Transverse colon (tissue), 4 donors: ENCODE measurements around the gene ACKR4. TPM values are rescaled to one million over a fixed set of nuclear protein-coding genes. Genes with fewer than 3 reads are reported as not detected.

Experiments
- DNase-seq: peaks from one replicate; pipeline ENCODE4 v3.0.0-alpha.2; 2019
- H3K27ac ChIP-seq, 4 donors: fragments of 200-600 bp; sonication (generic); 2 replicates each; pipeline ENCODE4 v1.5.1; 2016 to 2018; ENCODE audit warnings: inconsistent platforms in 4 of 4
- H3K27me3 ChIP-seq: fragments of 200-600 bp; sonication (generic); 2 replicates; pipeline ENCODE4 v1.5.1; 2017; ENCODE audit warnings: inconsistent platforms
- H3K36me3 ChIP-seq, 4 donors: fragments of 200-600 bp; sonication (generic); 2 replicates each; pipeline ENCODE4 v1.5.1; 2017 to 2019; ENCODE audit warnings: inconsistent platforms in 4 of 4
- H3K4me1 ChIP-seq, 4 donors: fragments of 200-600 bp; sonication (generic); 2 replicates each; pipeline ENCODE4 v1.5.1; 2017 to 2020; ENCODE audit warnings: inconsistent platforms in 4 of 4
- H3K4me3 ChIP-seq, 4 donors: fragments of 200-600 bp; sonication (generic); 1 replicate in 1 of 4; 2 replicates in 3 of 4; pipeline versions ENCODE4 v1.5.1 to v1.6.1; 2017 to 2019; ENCODE audit warnings: inconsistent platforms in 4 of 4
- H3K9me3 ChIP-seq, 2 donors: fragments of 200-600 bp; sonication (generic); 2 replicates each; pipeline ENCODE4 v1.5.1; 2017 to 2019; ENCODE audit warnings: inconsistent platforms in 2 of 2
- EP300 ChIP-seq: sonication (generic); formaldehyde crosslinking; IDR thresholded peaks from one replicate; pipeline ENCODE4 v1.6.1; 2017; ENCODE audit warnings: antibody characterized with exemption, low read depth
- POLR2A ChIP-seq: fragments of 450-650 bp; IDR thresholded peaks from one replicate; pipeline ENCODE4 v1.6.1; 2016; ENCODE audit warnings: antibody characterized with exemption, mild to moderate bottlenecking, moderate library complexity
- POLR2AphosphoS5 ChIP-seq, 3 donors: sonication (generic); formaldehyde crosslinking; IDR thresholded peaks; one replicate each; pipeline ENCODE4 v1.6.1; 2016; ENCODE audit warnings: antibody characterized with exemption in 3 of 3
- WGBS, 2 donors: methylation state at CpG; one replicate each; pipeline ENCODE4 v1.1.5; 2018; ENCODE audit warnings: low coverage in 1 of 2; 5-methylcytosine and 5-hydroxymethylcytosine counted together
- in situ Hi-C, 4 donors: fragments of 200-750 bp; cut with MboI; loops; one replicate each; pipeline versions ENCODE4 v1.15.0 to v1.15.1; 2017; ENCODE audit warnings: low sequenced_read_pairs in 3 of 4, low pct_ligation_motif_present in 1 of 4, low pct_unique_long_range_greater_than_20kb in 1 of 4
- intact Hi-C: fragments of 100-400 bp; cut with DNase I; formaldehyde crosslinking; loops from one replicate; pipeline ENCODE4 v1.15.1; 2023; ENCODE audit warnings: low total_unique reads
- total RNA-seq, 4 donors: library from RNA; depleted of rRNA; stranded (reverse); fragments of >200 nt; gene quantifications; one replicate each; pipeline ENCODE4 v1.1.0, GENCODE V29; 2016
- TF ChIP-seq, protein P1 (sequence below), 5 experiments: fragments of 200-600 bp in 3 of 5; fragments of 450-650 bp in 2 of 5; sonication (generic) in 3 of 5; IDR thresholded peaks; 1 replicate in 2 of 5; 2 replicates in 3 of 5; pipeline ENCODE4 v1.5.1; 2016 to 2017; ENCODE audit warnings: antibody characterized with exemption in 5 of 5, inconsistent platforms in 3 of 5, mild to moderate bottlenecking in 2 of 5, moderate library complexity in 1 of 5

The ACKR4 gene
- total RNA-seq, 4 donors from 2014 or later = 0.95 to 1.4 TPM; not detected in 2

DNA sequence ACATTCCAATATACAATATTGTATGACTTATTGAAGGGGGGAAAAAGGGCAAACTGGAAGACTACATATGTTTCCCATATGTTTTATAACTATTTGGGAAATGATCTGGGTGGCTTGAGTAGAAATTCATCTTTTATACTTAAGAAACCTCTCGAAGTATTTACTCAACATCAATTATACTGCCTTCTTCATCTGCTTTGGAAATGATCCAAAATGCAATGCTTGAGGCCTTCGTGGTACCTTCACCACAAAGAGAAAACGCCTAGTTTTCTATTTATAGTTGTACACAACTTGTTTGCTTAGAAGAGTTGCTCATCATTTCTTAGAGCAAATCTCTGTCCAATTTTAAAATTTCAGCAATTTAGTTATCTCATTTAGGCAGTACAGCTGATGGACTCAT, 18.8 kb downstream of the ACKR4 start:
- Histone ChIP-seq H3K4me1 (no peaks in the 10 kb centered on the region), H3K9me3 (no peaks in the 10 kb centered on the region), H3K36me3 (no peaks in the 10 kb centered on the region), H3K27ac (no peak overlapping the region), H3K4me3 (no peak overlapping the region), H3K27me3 (no peaks in the 10 kb centered on the region)
- DNase-seq = no peak
- WGBS, 2 donors = 54 to 62% methylated on average over 3 of the region's 3 CpGs
- in situ Hi-C loops = no loop called here
- intact Hi-C loops = no loop called here
- TF ChIP-seq POLR2A = no peak
- TF ChIP-seq, protein P1, sequence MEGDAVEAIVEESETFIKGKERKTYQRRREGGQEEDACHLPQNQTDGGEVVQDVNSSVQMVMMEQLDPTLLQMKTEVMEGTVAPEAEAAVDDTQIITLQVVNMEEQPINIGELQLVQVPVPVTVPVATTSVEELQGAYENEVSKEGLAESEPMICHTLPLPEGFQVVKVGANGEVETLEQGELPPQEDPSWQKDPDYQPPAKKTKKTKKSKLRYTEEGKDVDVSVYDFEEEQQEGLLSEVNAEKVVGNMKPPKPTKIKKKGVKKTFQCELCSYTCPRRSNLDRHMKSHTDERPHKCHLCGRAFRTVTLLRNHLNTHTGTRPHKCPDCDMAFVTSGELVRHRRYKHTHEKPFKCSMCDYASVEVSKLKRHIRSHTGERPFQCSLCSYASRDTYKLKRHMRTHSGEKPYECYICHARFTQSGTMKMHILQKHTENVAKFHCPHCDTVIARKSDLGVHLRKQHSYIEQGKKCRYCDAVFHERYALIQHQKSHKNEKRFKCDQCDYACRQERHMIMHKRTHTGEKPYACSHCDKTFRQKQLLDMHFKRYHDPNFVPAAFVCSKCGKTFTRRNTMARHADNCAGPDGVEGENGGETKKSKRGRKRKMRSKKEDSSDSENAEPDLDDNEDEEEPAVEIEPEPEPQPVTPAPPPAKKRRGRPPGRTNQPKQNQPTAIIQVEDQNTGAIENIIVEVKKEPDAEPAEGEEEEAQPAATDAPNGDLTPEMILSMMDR (IDR thresholded peaks at IDR 0.05) = no peak
- no peak for TF ChIP-seq EP300
- TF ChIP-seq POLR2AphosphoS5 (IDR thresholded peaks at IDR 0.05) = no peak

DNA sequence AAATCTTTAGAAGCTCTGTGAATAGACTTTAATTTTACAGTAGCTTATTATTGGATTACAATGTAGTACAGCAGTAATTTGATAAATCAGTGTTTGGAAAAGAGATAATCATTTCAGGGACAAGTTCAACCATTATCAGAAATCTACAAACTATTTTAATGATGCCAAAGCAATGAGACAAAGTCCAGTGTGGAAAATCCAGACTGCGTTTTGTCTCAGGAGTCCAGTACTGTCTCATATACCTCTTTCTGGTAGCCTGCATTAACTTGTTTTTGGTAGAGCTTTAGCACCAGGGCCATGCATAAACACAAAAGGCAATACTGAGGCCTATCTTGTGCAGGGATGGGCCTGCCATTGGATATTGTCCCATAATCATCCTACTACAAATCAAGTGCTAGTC, 19.7 kb downstream of the ACKR4 start:
- H3K9me3 ChIP-seq = no peaks in the 10 kb centered on the region
- no peak overlapping the region for H3K4me3 ChIP-seq
- intact Hi-C loops (no loop called here), in situ Hi-C loops (no loop called here)
- H3K27me3 ChIP-seq = no peaks in the 10 kb centered on the region
- no peak for DNase-seq
- WGBS, 2 donors = 82 to 100% methylated on average over 1 of the region's 1 CpG
- no peak overlapping the region for H3K27ac ChIP-seq
- no peaks in the 10 kb centered on the region for H3K4me1 ChIP-seq
- no peak for TF ChIP-seq POLR2A
- no peak for TF ChIP-seq EP300
- TF ChIP-seq POLR2AphosphoS5 (IDR thresholded peaks at IDR 0.05) = no peak
- TF ChIP-seq, protein P1 (IDR thresholded peaks at IDR 0.05) = no peak
- no peaks in the 10 kb centered on the region for H3K36me3 ChIP-seq

DNA sequence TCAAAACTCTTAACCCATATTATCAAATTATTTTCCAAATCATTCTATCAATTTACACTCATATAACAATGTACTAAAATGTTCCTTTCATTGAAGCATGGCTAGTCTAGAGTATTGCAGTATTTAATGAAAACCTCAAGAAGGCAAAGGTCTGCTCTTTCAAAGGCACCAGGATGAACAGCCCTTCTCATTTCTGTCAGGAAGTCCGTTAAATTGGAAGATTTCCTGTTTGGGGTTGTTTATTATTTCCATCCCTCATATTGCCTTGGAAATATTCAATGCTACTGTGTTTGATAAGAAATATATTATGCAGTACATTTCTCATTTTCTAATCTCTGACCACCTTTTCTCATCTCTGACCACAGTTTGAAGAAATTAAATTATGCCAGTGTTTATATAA, 25.1 kb downstream of the ACKR4 start:
- TF ChIP-seq, protein P1 (IDR thresholded peaks at IDR 0.05) = no peak
- Histone ChIP-seq H3K27me3 (no peaks in the 10 kb centered on the region), H3K4me3 (no peak overlapping the region), H3K36me3 (peaks cover 0 to 15% (median 2%) of the 10 kb centered on the region in 4 donors), H3K4me1 (no peaks in the 10 kb centered on the region), H3K9me3 (no peaks in the 10 kb centered on the region), H3K27ac (no peak overlapping the region)
- no peak for DNase-seq
- WGBS, 2 donors = 70% methylated on average over 1 of the region's 1 CpG; no CpG with 5 or more reads in 1 of the 2 donors
- intact Hi-C loops = no loop called here
- in situ Hi-C loops = no loop called here

DNA sequence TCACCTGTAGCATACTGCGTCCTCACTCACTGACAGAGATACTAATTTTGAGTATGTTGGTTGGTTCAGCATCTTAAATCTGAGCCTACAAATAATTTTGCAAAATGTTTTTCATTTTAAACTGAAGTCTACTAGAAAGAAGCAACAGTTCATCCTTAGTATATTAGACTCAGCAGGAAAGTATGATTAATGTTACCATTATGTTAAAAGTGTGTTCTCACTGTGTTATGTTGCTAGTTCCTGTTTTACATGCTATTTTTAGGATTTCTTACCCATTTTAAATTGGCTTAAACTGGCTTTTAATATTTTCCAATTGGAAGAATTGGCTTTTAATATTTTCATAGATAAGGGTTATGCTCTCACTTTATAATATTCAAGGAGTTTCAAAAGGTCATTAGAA, 25.7 kb downstream of the ACKR4 start:
- Histone ChIP-seq H3K27ac (no peak overlapping the region), H3K27me3 (no peaks in the 10 kb centered on the region), H3K4me1 (no peaks in the 10 kb centered on the region), H3K36me3 (peaks cover 0 to 15% (median 3%) of the 10 kb centered on the region in 4 donors), H3K9me3 (no peaks in the 10 kb centered on the region), H3K4me3 (no peak overlapping the region)
- in situ Hi-C loops (no loop called here), intact Hi-C loops (no loop called here)
- no peak for TF ChIP-seq EP300
- TF ChIP-seq POLR2A = no peak
- no peak for TF ChIP-seq POLR2AphosphoS5 (IDR thresholded peaks at IDR 0.05)
- TF ChIP-seq, protein P1 (IDR thresholded peaks at IDR 0.05) = no peak
- DNase-seq = no peak
- WGBS, 2 donors = 86 to 100% methylated on average over 1 of the region's 1 CpG
